IPS-20b (cell line): ENCODE measurements around the gene UBA52.
"Not testable (repeated sequence)": the region's sequence is repeated elsewhere in the genome, so short reads cannot be mapped to it uniquely, and the experiment has no call there.

Experiments
- H3K27ac ChIP-seq: one replicate; pipeline ENCODE4 v1.5.1; 2013; ENCODE audit warnings: low read length
- H3K27me3 ChIP-seq: 2 replicates; pipeline ENCODE4 v1.6.1; 2013; ENCODE audit warnings: mild to moderate bottlenecking, low read length, inconsistent platforms; ENCODE audit not compliant: insufficient read depth
- H3K36me3 ChIP-seq: 2 replicates; pipeline ENCODE4 v1.6.1; 2013; ENCODE audit warnings: low read depth, mild to moderate bottlenecking, inconsistent platforms, low read length, moderate library complexity; ENCODE audit not compliant: insufficient read depth
- H3K4me1 ChIP-seq: 2 replicates; pipeline ENCODE4 v1.6.1; 2013; ENCODE audit warnings: mild to moderate bottlenecking, control low read depth, inconsistent platforms, low read length, moderate library complexity; ENCODE audit not compliant: insufficient read depth
- H3K4me3 ChIP-seq: 2 replicates; pipeline ENCODE4 v1.5.1; 2013; ENCODE audit warnings: mild to moderate bottlenecking, low read length, inconsistent platforms
- H3K9ac ChIP-seq: 2 replicates; pipeline ENCODE4 v1.6.1; 2013; ENCODE audit warnings: low read depth, mild to moderate bottlenecking, inconsistent platforms, low read length, moderate library complexity
- H3K9me3 ChIP-seq: 2 replicates; pipeline ENCODE4 v1.6.1; 2013; ENCODE audit warnings: mild to moderate bottlenecking, low read depth, low read length, inconsistent platforms; ENCODE audit not compliant: insufficient read depth

Gene UBA52

DNA sequence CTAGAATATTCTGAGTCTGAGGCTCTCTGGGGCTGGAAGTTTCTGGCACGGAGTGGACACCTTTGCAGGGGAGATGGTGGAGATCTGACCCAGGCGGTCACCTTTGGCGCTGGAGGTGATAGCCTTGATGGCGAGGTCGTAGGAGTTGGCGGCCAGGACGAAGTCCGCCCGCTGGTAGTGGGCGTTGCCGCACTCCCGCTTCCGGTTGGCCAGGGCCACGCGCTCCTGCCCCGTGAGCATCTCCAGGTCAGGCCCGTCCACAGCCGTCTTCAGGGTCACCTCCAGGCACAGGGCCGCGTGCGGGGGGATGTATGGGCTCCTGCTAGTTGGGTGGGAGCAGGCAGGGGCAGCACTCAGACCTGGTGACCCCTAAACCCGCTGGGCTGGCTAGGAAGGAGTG is 33.5 kb upstream of the UBA52 start:
- Histone ChIP-seq H3K27ac (no peak overlapping the region), H3K27me3 (no peaks in the 10 kb centered on the region), H3K9me3 (no peaks in the 10 kb centered on the region), H3K4me1 (no peaks in the 10 kb centered on the region), H3K36me3 (peaks cover 70% of the 10 kb centered on the region), H3K9ac (no peak overlapping the region), H3K4me3 (no peak overlapping the region)

DNA sequence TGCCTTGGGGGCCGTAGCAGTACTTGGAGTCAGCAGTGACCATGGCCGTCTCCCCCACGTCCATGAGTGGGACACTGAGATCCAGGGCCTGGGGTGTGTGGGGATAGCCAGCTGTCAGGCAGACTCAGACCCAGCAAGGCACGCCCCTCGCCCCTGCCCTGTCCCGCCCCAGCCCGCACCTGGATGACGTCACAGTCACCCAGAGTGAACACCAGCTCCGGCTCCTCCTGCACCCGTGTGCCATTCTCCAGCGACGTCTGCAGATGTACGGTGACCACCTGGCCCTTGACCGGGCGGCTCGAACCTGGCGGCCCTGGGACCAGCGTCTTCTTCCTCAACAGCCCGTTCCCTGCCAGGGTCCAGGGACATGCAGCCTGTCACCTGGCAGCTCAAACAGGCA is 32.3 kb upstream of the UBA52 start:
- Histone ChIP-seq H3K9me3 (no peaks in the 10 kb centered on the region), H3K36me3 (peaks cover 66% of the 10 kb centered on the region), H3K27ac (no peak overlapping the region)

DNA sequence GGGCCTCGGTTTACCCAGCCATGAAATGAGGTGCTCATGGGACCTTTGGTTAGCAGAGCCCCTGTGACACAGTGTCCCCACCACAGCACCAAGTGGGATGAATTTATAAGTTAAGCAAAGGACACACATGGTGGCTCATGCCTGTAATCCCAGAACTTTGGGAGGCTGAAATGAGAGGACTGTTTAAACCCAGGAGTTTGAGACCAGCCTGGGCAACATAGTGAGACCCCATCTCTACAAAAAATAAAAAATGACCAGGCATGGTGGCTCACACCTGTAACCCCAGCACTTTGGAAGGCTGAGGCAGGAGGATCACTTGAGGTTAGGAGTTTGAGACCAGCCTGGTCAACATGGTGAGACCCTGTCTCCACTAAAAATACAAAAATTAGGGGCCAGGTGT is 31.5 kb upstream of the UBA52 start:
- not testable (repeated sequence) for H3K27me3 ChIP-seq, H3K4me1 ChIP-seq, H3K9ac ChIP-seq, H3K27ac ChIP-seq, H3K4me3 ChIP-seq, H3K9me3 ChIP-seq
- H3K36me3 ChIP-seq, result peaks cover 63% of the 10 kb centered on the region

More for the DNA sequence above, 32.3 kb upstream of the UBA52 start:
- Histone ChIP-seq H3K4me1 (peaks cover 6% of the 10 kb centered on the region), H3K9ac (no peak overlapping the region), H3K27me3 (no peaks in the 10 kb centered on the region), H3K4me3 (no peak overlapping the region)

DNA sequence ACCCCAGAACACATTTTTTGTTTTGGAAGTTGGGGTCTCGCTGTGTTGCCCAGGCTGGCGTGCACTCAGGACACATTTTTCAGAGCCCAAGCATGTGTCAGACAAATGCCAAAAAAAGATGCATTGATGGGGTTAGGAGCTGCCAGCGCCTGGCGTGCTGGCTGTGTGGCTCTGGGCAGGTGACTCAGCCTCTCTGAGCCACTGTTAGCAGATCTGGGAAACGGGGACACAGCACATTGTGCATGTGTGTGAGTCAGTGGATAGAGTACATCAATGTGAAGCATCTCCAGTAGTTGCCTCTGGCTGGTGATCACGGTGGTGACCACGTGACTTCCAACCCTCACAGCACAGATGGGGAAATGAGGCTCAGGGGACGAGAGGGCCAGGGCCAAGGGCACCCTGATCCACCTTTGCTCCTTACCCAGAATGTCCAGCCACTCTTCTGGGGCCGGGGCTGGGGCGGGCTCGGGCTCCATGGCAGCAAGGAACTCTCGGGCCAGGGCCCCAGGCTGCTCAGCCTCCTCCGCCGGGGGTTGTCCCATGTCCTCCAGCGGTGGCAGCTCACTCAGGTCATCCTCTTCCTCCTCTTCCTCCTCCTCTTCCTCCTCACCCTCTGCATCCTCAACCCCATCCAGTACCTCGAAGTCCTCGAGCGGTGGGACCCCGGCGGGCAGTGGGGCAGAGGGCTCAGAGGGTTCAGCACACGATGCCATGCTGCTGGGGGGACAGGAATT is 30.2 kb upstream of the UBA52 start:
- Histone ChIP-seq H3K9ac (no peak overlapping the region; the same call in 1 of the 2 replicates), H3K9me3 (no peaks in the 10 kb centered on the region), H3K36me3 (peaks cover 51% of the 10 kb centered on the region), H3K27me3 (no peaks in the 10 kb centered on the region), H3K4me1 (peaks cover 6% of the 10 kb centered on the region), H3K4me3 (no peak overlapping the region), H3K27ac (no peak overlapping the region)

DNA sequence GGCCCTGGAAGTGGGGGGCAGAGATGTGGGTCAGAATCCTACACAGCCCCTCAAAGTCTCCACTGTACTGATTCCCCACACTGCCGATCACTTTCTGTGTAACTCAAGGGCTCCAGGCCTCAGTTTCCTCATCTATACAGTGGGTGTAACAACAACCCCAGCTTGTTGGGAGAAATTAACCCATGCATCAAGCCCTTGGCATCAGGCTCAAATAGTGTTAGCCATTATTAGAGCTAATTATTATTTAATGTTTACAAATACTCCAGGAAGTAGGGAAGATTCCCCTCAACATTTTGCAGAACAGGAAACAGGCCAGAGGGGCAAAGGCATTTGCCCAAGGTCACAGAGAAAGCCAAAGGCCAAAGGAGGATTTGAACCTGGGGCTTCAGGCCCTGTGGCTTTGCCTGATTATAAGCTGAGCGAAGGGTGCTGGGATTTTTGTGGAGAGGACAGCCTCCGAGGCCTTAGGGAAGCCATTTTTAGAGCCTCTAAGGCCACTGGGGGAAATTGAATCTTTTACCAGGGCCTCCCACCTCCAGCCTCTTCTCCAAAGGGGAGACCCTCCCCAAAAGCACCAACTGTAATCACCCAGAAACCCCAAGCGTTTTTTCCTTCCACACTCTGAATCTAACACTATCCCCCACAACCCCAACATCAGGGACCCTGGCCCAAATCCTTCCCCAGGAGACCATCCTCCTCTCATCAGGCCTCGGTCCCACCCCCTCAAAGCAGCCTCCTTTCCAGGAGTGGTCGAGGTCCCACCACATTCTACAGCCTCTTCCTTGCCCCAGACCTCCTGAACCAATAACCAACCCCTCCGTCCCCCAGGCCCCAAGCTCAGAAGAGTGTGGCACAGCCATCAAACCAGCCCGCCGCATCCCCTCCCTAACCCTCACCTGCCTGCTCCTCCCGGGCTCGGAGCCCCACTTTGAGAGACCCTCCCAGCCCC is 29.4 kb upstream of the UBA52 start:
- Histone ChIP-seq H3K4me3 (peak overlapping the region; percentile 71), H3K27me3 (no peaks in the 10 kb centered on the region)

DNA sequence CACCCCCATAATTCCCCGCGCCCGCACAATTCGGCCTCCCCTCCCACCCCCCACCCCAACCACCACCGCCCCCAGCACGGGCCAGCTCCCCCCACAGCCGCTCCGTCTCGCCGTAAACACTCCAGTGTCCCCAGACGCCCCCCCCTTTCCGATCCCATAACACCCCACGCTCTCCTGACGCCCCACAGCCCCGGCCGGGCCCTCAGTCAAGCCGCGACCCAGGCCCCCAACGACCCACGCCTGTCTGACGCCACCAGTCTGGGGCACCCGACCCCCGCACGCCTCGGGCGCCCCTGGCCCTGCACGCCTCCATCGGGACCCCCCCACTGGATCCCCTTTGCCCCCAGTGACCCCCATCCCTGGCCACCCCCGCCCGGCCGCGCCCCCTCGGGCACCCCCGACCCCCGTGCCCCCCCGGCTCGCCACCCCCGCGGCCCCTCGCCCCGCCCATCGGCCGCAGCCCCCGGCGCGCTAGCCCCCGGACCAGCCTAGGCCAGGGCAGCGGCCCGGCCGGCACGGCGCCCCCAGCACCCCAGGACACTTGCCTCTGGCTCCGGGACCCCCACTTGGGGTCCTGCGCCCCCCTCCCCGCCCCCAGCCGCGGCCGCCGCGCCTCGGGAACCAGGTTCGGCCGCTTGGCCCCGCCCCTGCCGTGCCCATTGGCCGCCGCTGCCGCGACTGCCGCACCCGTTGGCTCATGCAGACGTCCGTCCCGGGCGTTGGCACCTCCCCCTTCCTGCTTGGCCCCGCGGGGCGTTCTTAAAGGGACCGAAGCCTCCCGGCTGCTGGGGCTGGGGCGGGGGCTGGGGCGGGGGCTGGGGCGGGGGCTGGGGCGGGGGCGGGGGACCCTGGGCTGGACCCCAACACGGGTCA is 28.5 kb upstream of the UBA52 start, which contains the start of gene FKBP8:
TSS of gene FKBP8 (minus strand) at position 633 of the 873 bp plus-strand sequence. CDS start 1,603 bp downstream, outside the sequence.
- peak within 1 kb of the TSS; percentile 73 for H3K4me3 ChIP-seq
- no peaks in the 10 kb centered on the region for H3K9me3 ChIP-seq
- peak within 1 kb of the TSS; percentile 69; the same call in 1 of the 2 replicates for H3K9ac ChIP-seq
- H3K27ac ChIP-seq, result peak within 1 kb of the TSS; percentile 30
- peaks cover 6% of the 10 kb centered on the region for H3K4me1 ChIP-seq
- no peaks in the 10 kb centered on the region for H3K27me3 ChIP-seq
- peaks cover 33% of the 10 kb centered on the region for H3K36me3 ChIP-seq

More for the DNA sequence above, 29.4 kb upstream of the UBA52 start:
- H3K9me3 ChIP-seq, result no peaks in the 10 kb centered on the region
- H3K9ac ChIP-seq, result peak overlapping the region; percentile 69; the same call in 1 of the 2 replicates
- H3K27ac ChIP-seq, result no peak overlapping the region
- peaks cover 6% of the 10 kb centered on the region for H3K4me1 ChIP-seq
- peaks cover 42% of the 10 kb centered on the region for H3K36me3 ChIP-seq

DNA sequence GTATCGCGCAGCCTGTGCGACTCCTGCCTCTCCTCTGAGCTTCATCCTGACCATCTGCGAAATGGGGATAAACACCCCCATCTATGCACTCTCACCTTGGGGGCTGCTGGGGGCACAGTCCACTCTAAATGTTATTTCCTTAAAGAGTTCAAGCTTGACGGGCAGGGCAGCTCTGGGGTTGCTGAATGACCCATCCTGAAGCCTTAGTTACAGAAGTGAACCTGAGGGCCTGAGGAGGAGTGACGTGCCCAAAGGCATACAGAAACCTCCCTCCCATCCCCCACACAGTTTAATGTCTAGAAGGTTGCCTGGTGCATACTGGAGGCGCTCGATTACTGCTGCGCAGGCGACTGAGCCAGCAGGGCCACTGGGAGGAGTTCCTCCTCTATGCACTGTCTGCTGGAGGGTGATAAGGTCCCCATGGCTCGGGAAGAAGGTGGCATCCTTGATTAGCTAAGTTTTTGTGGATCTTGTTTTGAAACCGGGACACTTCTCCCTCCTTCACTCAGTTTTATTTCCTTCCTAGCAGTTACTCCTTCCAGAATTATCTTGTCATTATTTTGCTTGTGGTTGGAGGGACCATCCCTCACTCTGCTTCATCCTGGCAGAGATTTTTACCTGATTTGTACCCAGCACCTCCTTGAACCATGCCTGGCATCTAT is 27.7 kb upstream of the UBA52 start:
- peak overlapping the region; percentile 30 for H3K27ac ChIP-seq

DNA sequence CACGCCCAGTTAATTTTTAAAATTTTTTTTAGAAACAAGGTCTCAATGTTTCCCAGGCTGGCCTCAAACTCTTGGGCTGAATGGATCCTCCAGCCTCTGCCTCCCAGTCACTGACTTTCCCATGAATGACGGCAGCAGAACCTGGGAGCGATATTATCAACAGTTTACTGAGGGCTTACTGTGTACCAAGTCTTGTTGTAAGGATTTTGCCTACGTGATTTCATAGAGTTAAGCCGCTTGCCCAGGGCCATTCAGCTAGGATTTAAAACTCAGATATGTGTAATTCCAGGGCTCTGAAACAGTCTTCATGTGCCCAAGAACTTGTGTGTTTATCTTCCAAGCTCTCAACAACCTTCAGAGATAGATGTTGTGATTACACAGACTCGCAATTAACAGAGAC is 20.0 kb upstream of the UBA52 start:
- no peak overlapping the region for H3K4me3 ChIP-seq
- H3K27me3 ChIP-seq, result no peaks in the 10 kb centered on the region
- no peaks in the 10 kb centered on the region for H3K9me3 ChIP-seq
- no peaks in the 10 kb centered on the region for H3K36me3 ChIP-seq
- no peaks in the 10 kb centered on the region for H3K4me1 ChIP-seq
- no peak overlapping the region for H3K27ac ChIP-seq
- H3K9ac ChIP-seq, result no peak overlapping the region

More for the DNA sequence above, 27.7 kb upstream of the UBA52 start:
- peak overlapping the region; percentile 51; the same call in 1 of the 2 replicates for H3K9ac ChIP-seq
- H3K4me1 ChIP-seq, result peaks cover 6% of the 10 kb centered on the region
- H3K36me3 ChIP-seq, result peaks cover 29% of the 10 kb centered on the region
- H3K9me3 ChIP-seq, result no peaks in the 10 kb centered on the region
- H3K4me3 ChIP-seq, result peak overlapping the region; percentile 73
- no peaks in the 10 kb centered on the region for H3K27me3 ChIP-seq

DNA sequence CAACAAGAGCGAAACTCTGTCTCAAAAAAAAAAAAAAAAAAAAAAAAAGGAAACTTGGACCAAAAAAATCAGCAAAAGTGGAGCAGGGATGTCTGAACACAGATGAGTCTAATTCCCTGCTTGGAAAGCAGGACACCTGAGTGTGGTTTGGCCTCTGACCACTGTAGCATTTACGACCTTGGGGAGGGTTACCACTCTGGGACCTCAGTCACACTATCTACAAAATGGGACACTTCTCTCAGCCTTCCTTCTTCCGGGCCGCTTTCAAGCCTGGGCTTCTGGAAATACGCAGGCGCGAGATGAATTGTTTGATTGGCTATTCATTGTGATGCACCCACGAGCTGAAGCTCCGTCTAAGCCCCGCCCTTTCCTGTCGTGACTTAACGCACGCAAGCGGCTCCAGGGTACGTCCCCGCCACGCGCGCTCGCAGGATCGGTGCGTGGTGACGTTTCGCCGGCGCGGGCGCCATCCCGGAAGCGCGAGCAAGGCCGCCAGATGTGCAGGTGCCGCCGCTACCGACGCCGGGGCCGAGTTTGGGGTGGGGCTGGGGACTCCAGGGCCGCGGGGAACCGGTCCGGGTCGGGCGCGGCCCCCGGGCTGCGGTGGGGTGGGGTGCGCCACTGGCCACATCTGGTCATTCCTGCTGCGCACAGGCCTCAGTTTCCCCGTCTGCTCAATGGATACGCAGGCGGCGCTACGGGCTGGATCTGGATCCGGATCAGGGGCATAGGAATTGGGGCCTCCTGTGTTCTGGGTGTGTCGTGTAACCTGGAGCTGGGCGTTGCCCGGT is 14.1 kb upstream of the UBA52 start, which contains the start of gene KXD1:
TSS of gene KXD1 (plus strand) at position 460 of the 791 bp plus-strand sequence. CDS start 4,187 bp downstream, outside the sequence.
- Histone ChIP-seq H3K9me3 (no peaks in the 10 kb centered on the region), H3K9ac (peak within 1 kb of the TSS; percentile 76; the same call in 1 of the 2 replicates), H3K36me3 (peaks cover 12% of the 10 kb centered on the region; the same call in 1 of the 2 replicates), H3K4me1 (peaks cover 4% of the 10 kb centered on the region), H3K27ac (no peak within 1 kb of the TSS), H3K4me3 (peak within 1 kb of the TSS; percentile 90), H3K27me3 (no peaks in the 10 kb centered on the region)

DNA sequence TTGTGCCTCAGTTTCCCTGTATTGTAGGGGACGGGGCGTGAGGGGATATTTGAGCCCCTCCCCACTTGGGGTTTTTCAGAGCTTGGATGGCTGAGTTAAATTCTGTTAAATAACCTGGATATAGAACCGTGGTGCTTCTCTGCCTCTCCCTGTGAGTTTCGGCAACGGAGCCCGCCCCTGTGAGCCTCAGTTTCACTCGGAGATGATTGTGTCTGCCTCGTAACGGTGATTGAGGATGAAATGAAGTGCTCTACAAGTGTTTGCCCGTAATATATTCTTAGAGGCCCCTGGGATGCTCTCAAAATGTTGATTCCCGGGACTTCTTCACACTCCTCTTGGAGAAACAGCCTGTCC is 13.5 kb upstream of the UBA52 start:
- peak overlapping the region; percentile 76; the same call in 1 of the 2 replicates for H3K9ac ChIP-seq
- H3K4me1 ChIP-seq, result peaks cover 4% of the 10 kb centered on the region
- H3K27me3 ChIP-seq, result no peaks in the 10 kb centered on the region
- H3K9me3 ChIP-seq, result no peaks in the 10 kb centered on the region
- no peak overlapping the region for H3K27ac ChIP-seq
- peak overlapping the region; percentile 90 for H3K4me3 ChIP-seq
- H3K36me3 ChIP-seq, result peaks cover 18% of the 10 kb centered on the region; the same call in 1 of the 2 replicates
